HCT116 (cell line): ENCODE results near the gene RPS29. TPM values are rescaled to one million over a fixed set of nuclear protein-coding genes. Genes with fewer than 3 reads are reported as not detected.

ENCODE experiments used
- ATAC-seq: fragments of 200-7000 bp; cut with Tn5 transposase; 2 replicates; pipeline ENCODE4 v1.9.1; 2020; ENCODE audit warnings: mild to moderate bottlenecking, moderate library complexity
- BruUV-seq: library from RNA; stranded (reverse); fragments of 400-500 nt; replicated peaks from 2 replicates; lab custom pipeline; 2021; lab: Mats Ljungman, UMichigan
- CTCF ChIA-PET: fragments of 300-600 bp; sonication (Branson Sonifier 250); formaldehyde crosslinking; loops from one replicate; lab custom pipeline; 2021; ENCODE audit warnings: antibody characterized with exemption; lab: Charles Lee
- POLR2A ChIA-PET: fragments of 300-600, 350-600 bp; sonication (Branson Sonifier 250); formaldehyde crosslinking; loops from one replicate; lab custom pipeline; 2021; ENCODE audit warnings: antibody characterized with exemption; lab: Charles Lee
- RAD21 ChIA-PET, 2 experiments: fragments of 300-600 bp; sonication (Branson Sonifier 250); formaldehyde crosslinking; loops; one replicate each; lab custom pipeline; 2023; ENCODE audit warnings: low total read pairs in 2 of 2; ENCODE audit not compliant: uncharacterized antibody in 2 of 2, unreplicated experiment in 2 of 2, low non-redundant PET in 1 of 2; lab: Charles Lee
- DNase-seq: peaks from one replicate; pipeline ENCODE4 v3.0.0-alpha.2; 2010; ENCODE audit warnings: low read depth, low spot score
- H2AFZ ChIP-seq: fragments of 200-600 bp; shearing (Covaris generic), sonication (generic); 2 replicates; pipeline ENCODE4 v1.6.1; 2017; ENCODE audit warnings: low read depth, mixed run types, mixed read lengths, antibody characterized with exemption, low read length; ENCODE audit not compliant: poor library complexity, severe bottlenecking
- H3K27ac ChIP-seq: 2 replicates; pipeline ENCODE4 v1.5.1; 2012; ENCODE audit warnings: low read depth, low read length
- H3K27me3 ChIP-seq: fragments of 200-600 bp; sonication (generic); 2 replicates; pipeline ENCODE4 v1.6.1; 2016; ENCODE audit warnings: mixed run types, low read length, mixed read lengths; ENCODE audit not compliant: insufficient read depth
- H3K36me3 ChIP-seq, 2 experiments: fragments of 200-500 bp in 1 of 2; fragments of 200-600 bp in 1 of 2; sonication (Bioruptor generic) in 1 of 2; sonication (generic) in 1 of 2; 2 replicates each; pipeline versions ENCODE4 v1.5.1 to v1.6.1; 2014 to 2016; ENCODE audit warnings: low read length in 2 of 2, inconsistent platforms in 1 of 2, mixed read lengths in 1 of 2, mixed run types in 1 of 2; ENCODE audit not compliant: insufficient read depth in 2 of 2, control insufficient read depth in 1 of 2
- H3K4me1 ChIP-seq, 2 experiments: fragments of 200-600 bp in 1 of 2; sonication (generic) in 1 of 2; 2 replicates each; pipeline versions ENCODE4 v1.5.1 to v1.6.1; 2012 to 2017; ENCODE audit warnings: low read length in 2 of 2, inconsistent platforms in 1 of 2, mild to moderate bottlenecking in 1 of 2, mixed read lengths in 1 of 2, mixed run types in 1 of 2, moderate library complexity in 1 of 2; ENCODE audit not compliant: insufficient read depth in 2 of 2, control insufficient read depth in 1 of 2
- H3K4me2 ChIP-seq: fragments of 200-600 bp; sonication (generic); 2 replicates; pipeline ENCODE4 v1.6.1; 2017; ENCODE audit warnings: mixed run types, low read length, mixed read lengths
- H3K4me3 ChIP-seq, 2 experiments: fragments of 200-600 bp in 1 of 2; sonication (generic) in 1 of 2; replicated peaks in 1 of 2; 2 replicates each; pipeline ENCODE4 v1.5.1; 2011 to 2016; ENCODE audit warnings: low read length in 2 of 2, control low read depth in 1 of 2, low read depth in 1 of 2, mild to moderate bottlenecking in 1 of 2, mixed read lengths in 1 of 2, mixed run types in 1 of 2
- H3K79me2 ChIP-seq: fragments of 200-600 bp; sonication (generic); 2 replicates; pipeline ENCODE4 v1.6.1; 2017; ENCODE audit warnings: mild to moderate bottlenecking, mixed run types, low read length, moderate library complexity, mixed read lengths; ENCODE audit not compliant: insufficient read depth
- H3K9ac ChIP-seq: fragments of 200-600 bp; sonication (generic); 2 replicates; pipeline ENCODE4 v1.6.1; 2016; ENCODE audit warnings: low read length, mixed read lengths
- H3K9me2 ChIP-seq: fragments of 200-600 bp; sonication (generic), shearing (Covaris generic); 2 replicates; pipeline ENCODE4 v1.6.1; 2017; ENCODE audit warnings: mixed run types, mild to moderate bottlenecking, moderate library complexity; ENCODE audit not compliant: insufficient read depth
- H3K9me3 ChIP-seq, 2 experiments: fragments of 200-500 bp in 1 of 2; fragments of 200-600 bp in 1 of 2; sonication (Bioruptor generic) in 1 of 2; sonication (generic) in 1 of 2; 2 replicates each; pipeline ENCODE4 v1.6.1; 2014 to 2017; ENCODE audit warnings: low read length in 2 of 2, mixed read lengths in 2 of 2, inconsistent platforms in 1 of 2, low read depth in 1 of 2, mild to moderate bottlenecking in 1 of 2, mixed run types in 1 of 2, moderate library complexity in 1 of 2; ENCODE audit not compliant: control insufficient read depth in 1 of 2, insufficient read depth in 1 of 2
- H4K20me1 ChIP-seq: fragments of 200-600 bp; sonication (generic), shearing (Covaris generic); 2 replicates; pipeline ENCODE4 v1.6.1; 2017; ENCODE audit warnings: mixed run types, mild to moderate bottlenecking, moderate library complexity; ENCODE audit not compliant: insufficient read depth
- ATF3 ChIP-seq: IDR thresholded peaks from 2 replicates; pipeline ENCODE4 v1.6.1; 2012
- CEBPB ChIP-seq: IDR thresholded peaks from 2 replicates; pipeline ENCODE4 v1.6.1; 2012; ENCODE audit warnings: low read depth
- CTCF ChIP-seq, 3 experiments: fragments of 200-600 bp in 1 of 3; sonication (generic) in 1 of 3; IDR thresholded peaks in 2 of 3; conservative IDR thresholded peaks in 1 of 3; 2 replicates each; pipeline ENCODE4 v1.5.1; 2012 to 2017; ENCODE audit warnings: low read depth in 2 of 3, low read length in 2 of 3, antibody characterized with exemption in 1 of 3, borderline replicate concordance in 1 of 3, control low read depth in 1 of 3, mild to moderate bottlenecking in 1 of 3, mixed read lengths in 1 of 3, mixed run types in 1 of 3, moderate library complexity in 1 of 3; ENCODE audit not compliant: insufficient read depth in 1 of 3
- EZH2 ChIP-seq: fragments of 200-600 bp; sonication (generic); IDR thresholded peaks from 2 replicates; pipeline ENCODE4 v1.6.1; 2017; ENCODE audit warnings: antibody characterized with exemption, mixed run types
- EZH2phosphoT487 ChIP-seq: fragments of 200-600 bp; IDR thresholded peaks from 2 replicates; pipeline ENCODE4 v1.6.1; 2018; ENCODE audit warnings: antibody characterized with exemption, borderline replicate concordance
- FOSL1 ChIP-seq: IDR thresholded peaks from 2 replicates; pipeline ENCODE4 v1.6.1; 2012; ENCODE audit warnings: low read depth
- POLR2A ChIP-seq: IDR thresholded peaks from 2 replicates; pipeline ENCODE4 v1.7.0; 2011; ENCODE audit warnings: borderline replicate concordance; ENCODE audit not compliant: insufficient read depth, insufficient read length; ENCODE audit errors: extremely low read depth
- POLR2AphosphoS5 ChIP-seq: IDR thresholded peaks from 2 replicates; pipeline ENCODE4 v1.6.1; 2011; ENCODE audit warnings: mild to moderate bottlenecking, low read depth, low read length, moderate library complexity
- RAD21 ChIP-seq: IDR thresholded peaks from 2 replicates; pipeline ENCODE4 v1.6.1; 2012; ENCODE audit warnings: low read depth, mild to moderate bottlenecking
- SRF ChIP-seq: IDR thresholded peaks from 2 replicates; pipeline ENCODE4 v1.6.1; 2012; ENCODE audit warnings: low read depth
- TCF7L2 ChIP-seq: IDR thresholded peaks from 2 replicates; pipeline ENCODE4 v1.7.0; 2011; ENCODE audit warnings: borderline replicate concordance, inconsistent platforms; ENCODE audit not compliant: insufficient read depth, insufficient read length; ENCODE audit errors: extremely low read depth
- YY1 ChIP-seq: IDR thresholded peaks from 2 replicates; pipeline ENCODE4 v1.6.1; 2011; ENCODE audit warnings: low read length, low read depth, moderate library complexity, mild to moderate bottlenecking; ENCODE audit not compliant: insufficient replicate concordance; ENCODE audit errors: extremely low read depth
- ZFX ChIP-seq: fragments of 450-650 bp; IDR thresholded peaks from 2 replicates; pipeline ENCODE4 v1.6.1; 2017
- ZNF274 ChIP-seq: fragments of 200-500 bp; sonication (Bioruptor generic); IDR thresholded peaks from 2 replicates; pipeline ENCODE4 v1.6.1; 2014; ENCODE audit warnings: mild to moderate bottlenecking, low read depth, low read length, inconsistent platforms
- intact Hi-C: fragments of 100-400 bp; cut with micrococcal nuclease; formaldehyde crosslinking; loops from 2 replicates; pipeline ENCODE4 v1.10.0; 2022
- total RNA-seq: library from RNA; stranded (reverse); gene quantifications from one replicate; pipeline ENCODE4 v1.2.1, GENCODE V29; 2021; ENCODE audit not compliant: unreplicated experiment
- TF ChIP-seq, protein P1 (sequence below): IDR thresholded peaks from 2 replicates; pipeline ENCODE4 v1.6.1; 2012; ENCODE audit warnings: low read depth
- TF ChIP-seq, protein P2 (sequence below): IDR thresholded peaks from 2 replicates; pipeline ENCODE4 v1.6.1; 2012

RPS29 gene
- total RNA-seq, 1 experiment from 2014 or later, result 1,825 TPM

DNA sequence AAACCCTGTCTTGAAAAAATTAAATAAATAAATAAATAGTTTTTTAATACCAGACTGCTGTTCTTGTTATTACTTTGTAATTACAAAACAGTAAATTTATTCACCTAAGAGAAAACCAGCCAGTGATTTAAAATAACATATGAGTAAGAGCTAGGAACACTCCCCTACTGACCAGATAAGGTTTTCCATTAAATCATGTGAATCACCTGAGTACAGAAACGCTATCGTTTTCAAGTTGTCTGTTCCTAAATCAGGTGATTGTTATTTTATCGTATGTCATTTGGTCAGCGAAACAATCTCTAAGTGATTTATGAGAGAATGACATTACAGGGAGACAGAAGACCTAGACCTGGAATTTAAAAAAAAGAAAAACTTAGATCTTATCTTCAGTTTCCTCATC is 47.3 kb downstream of the RPS29 start:
- no peak overlapping the region for H3K9ac ChIP-seq
- no peak for DNase-seq
- no TSS peak for BruUV-seq
- intact Hi-C loops, result no loop called here
- no peaks in the 10 kb centered on the region; a peak in 2 of 4 replicates for H3K9me3 ChIP-seq
- no peaks in the 10 kb centered on the region for H3K79me2 ChIP-seq
- RAD21 ChIA-PET, result no interaction called here
- H3K36me3 ChIP-seq, result no peaks in the 10 kb centered on the region
- POLR2A ChIA-PET, result no interaction called here
- no peak overlapping the region for H3K27ac ChIP-seq
- no peaks in the 10 kb centered on the region for H3K27me3 ChIP-seq
- H3K4me1 ChIP-seq, result no peaks in the 10 kb centered on the region
- H3K9me2 ChIP-seq, result no peaks in the 10 kb centered on the region
- H3K4me2 ChIP-seq, result no peak overlapping the region
- CTCF ChIA-PET, result interaction anchor here (1.1 to 1.8 kb wide), 2 partner anchors 12 to 77 kb away, joined by 5 to 7 read pairs; no protein-coding TSS in a partner anchor
- H3K4me3 ChIP-seq, result no peak overlapping the region
- ATAC-seq, result no peak
- TF ChIP-seq YY1 (no peak), SRF (no peak), EZH2 (no peak), EZH2phosphoT487 (no peak), TCF7L2 (no peak), ATF3 (no peak), ZFX (no peak), RAD21 (no peak), CTCF (IDR thresholded peaks at IDR 0.05 in 2 of 3, conservative IDR thresholded peaks at IDR 0.05 in 1 of 3; ENCODE audit: borderline replicate concordance in 1 of 3, insufficient read depth in 1 of 3, low read depth in 2 of 3, low read length in 2 of 3) (no peak), CEBPB (no peak), ZNF274 (no peak), POLR2AphosphoS5 (no peak), FOSL1 (no peak), POLR2A (no peak)
- TF ChIP-seq, protein P1, sequence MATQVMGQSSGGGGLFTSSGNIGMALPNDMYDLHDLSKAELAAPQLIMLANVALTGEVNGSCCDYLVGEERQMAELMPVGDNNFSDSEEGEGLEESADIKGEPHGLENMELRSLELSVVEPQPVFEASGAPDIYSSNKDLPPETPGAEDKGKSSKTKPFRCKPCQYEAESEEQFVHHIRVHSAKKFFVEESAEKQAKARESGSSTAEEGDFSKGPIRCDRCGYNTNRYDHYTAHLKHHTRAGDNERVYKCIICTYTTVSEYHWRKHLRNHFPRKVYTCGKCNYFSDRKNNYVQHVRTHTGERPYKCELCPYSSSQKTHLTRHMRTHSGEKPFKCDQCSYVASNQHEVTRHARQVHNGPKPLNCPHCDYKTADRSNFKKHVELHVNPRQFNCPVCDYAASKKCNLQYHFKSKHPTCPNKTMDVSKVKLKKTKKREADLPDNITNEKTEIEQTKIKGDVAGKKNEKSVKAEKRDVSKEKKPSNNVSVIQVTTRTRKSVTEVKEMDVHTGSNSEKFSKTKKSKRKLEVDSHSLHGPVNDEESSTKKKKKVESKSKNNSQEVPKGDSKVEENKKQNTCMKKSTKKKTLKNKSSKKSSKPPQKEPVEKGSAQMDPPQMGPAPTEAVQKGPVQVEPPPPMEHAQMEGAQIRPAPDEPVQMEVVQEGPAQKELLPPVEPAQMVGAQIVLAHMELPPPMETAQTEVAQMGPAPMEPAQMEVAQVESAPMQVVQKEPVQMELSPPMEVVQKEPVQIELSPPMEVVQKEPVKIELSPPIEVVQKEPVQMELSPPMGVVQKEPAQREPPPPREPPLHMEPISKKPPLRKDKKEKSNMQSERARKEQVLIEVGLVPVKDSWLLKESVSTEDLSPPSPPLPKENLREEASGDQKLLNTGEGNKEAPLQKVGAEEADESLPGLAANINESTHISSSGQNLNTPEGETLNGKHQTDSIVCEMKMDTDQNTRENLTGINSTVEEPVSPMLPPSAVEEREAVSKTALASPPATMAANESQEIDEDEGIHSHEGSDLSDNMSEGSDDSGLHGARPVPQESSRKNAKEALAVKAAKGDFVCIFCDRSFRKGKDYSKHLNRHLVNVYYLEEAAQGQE, result no peak
- TF ChIP-seq, protein P2, sequence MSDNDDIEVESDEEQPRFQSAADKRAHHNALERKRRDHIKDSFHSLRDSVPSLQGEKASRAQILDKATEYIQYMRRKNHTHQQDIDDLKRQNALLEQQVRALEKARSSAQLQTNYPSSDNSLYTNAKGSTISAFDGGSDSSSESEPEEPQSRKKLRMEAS, result no peak
- H4K20me1 ChIP-seq, result no peaks in the 10 kb centered on the region
- no peak overlapping the region for H2AFZ ChIP-seq
